Activated CD4-positive, alpha-beta T cell treated with anti-CD3 and anti-CD28 coated beads, Interleukin-2, amount 50 U/mL, for 48 hours (primary cell): ENCODE measurements around the gene SOX10.
A peak's percentile ranks its signal among the peaks of the same experiment; 100 is the strongest.
"Not testable (repeated sequence)": the region's sequence is repeated elsewhere in the genome, so short reads cannot be mapped to it uniquely, and the experiment has no call there.

Source experiments
- DNase-seq, 2 experiments: peaks; one replicate each; pipeline ENCODE4 v3.0.0-alpha.2; 2020

Gene SOX10

GRCh38 chr22:37959231-37959825, 25.0 kb downstream of the SOX10 start:
- no peak for DNase-seq

- DNase-seq: no peak
Observed at GRCh38 chr22:37957232-37957631, 27.1 kb downstream of the SOX10 start.

DNA sequence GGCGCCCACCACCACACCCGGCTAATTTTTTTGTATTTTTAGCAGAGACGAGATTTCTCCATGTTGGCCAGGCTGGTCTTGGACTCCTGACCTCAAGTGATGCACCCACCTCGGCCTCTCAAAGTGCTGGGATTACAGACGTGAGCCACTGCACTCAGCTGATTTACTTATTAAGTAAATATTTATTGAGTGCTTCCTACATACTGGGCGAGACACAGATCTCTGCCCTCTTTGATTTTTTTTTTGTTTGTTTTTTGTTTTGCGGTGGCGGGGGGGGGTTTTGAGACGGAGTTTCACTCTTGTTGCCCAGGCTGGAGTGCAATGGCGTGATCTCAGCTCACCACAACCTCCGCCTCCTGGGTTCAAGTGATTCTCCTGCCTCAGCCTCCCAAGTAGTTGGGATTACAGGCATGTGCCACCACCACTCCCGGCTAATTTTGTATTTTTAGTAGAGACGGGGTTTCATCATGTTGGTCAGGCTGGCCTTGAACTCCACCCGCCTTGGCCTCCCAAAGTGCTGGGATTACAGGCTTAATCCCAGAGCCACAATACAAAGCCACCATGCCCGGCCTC, 28.4 kb downstream of the SOX10 start:
- DNase-seq: not testable (repeated sequence)

GRCh38 chr22:37954686-37955085, 29.7 kb downstream of the SOX10 start:
- DNase-seq: no peak

GRCh38 chr22:37953437-37954179, 30.7 kb downstream of the SOX10 start, which contains the start of the genes C22orf23 and POLR2F:
C22orf23 (minus strand) TSS chr22:37953601; CDS start chr22:37953149, 452 bp downstream.
POLR2F (plus strand) TSS chr22:37953699; CDS start chr22:37953788, 89 bp downstream.
- DNase-seq: peak; percentile 96

DNA sequence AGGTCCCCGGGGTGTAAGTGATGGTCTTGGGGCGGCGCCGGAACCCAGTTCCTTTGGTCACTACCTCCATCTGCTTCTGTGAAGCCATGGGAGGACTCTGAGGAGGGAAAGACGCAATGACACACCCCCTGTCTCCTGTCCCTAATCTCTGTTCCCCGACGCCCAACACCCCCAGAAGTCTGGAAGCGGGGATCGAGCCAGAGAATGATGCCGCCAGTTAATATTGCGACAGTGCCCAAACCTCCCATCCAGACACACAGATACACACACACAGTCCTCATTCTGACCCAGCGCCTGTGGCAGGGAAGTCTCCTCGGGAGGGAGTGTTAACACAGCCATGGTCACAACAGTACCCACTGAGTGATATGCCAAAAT, 31.3 kb downstream of the SOX10 start:
- DNase-seq: peak in 1 of 2 experiments; percentile 5

GRCh38 chr22:37952629-37953028, 31.7 kb downstream of the SOX10 start:
- not testable (repeated sequence) for DNase-seq

GRCh38 chr22:37951305-37951704, 33.0 kb downstream of the SOX10 start:
- no peak for DNase-seq

- DNase-seq: not testable (repeated sequence)
Observed at GRCh38 chr22:37947142-37947795, 37.1 kb downstream of the SOX10 start.

DNA sequence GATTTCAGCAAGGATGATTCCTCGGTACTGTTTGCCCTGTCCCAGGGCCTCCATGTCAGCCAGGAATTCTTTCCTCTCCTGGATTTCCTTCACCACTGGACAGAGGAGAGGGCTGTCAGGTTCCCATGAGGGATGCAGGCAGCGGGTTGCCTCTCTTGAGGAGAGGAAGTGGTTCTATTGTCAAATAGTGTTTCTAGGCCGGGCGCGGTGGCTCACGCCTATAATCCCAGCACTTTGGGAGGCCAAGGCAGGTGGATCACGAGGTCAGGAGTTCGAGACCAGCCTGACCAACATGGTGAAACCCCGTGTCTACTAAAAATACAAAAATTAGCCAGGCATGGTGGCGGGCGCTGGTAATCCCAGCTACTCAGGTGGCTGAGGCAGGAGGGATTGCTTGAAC, 39.9 kb downstream of the SOX10 start:
- DNase-seq: not testable (repeated sequence)

- DNase-seq: no peak
Observed at GRCh38 chr22:37943825-37944198, 40.5 kb downstream of the SOX10 start.

DNA sequence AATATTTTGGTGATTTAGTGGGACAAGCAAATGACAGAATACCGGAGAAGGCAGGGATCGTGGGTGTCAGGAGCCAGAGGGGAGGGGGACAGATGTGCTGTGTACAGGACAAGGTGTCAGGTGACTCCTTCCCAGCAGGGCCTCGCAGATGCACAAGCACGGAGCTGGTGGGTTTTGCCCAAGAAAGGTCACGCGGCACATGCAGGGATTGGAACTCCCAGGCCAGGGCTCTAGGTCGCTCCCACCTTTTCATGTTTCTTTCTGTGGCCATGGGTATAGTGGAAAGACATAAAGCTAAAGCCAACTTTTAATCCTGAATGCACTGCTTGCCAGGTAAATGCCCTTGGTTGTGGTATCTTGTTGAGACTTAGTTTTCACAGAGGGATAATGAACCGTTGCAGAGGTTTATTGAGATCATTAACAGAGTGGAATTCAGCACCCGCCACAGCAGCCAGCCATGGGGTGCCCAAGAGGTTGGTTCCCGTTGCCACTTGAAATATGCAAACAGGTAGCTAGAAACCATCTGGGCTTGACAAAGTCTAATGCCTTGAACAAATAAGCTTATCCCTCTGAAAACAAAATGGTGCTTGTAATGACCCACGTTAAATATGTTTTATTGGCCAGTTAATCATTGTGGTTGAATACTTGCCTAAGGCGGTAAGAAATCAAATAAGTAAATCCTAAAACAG, 41.1 kb downstream of the SOX10 start:
- DNase-seq: no peak

- no peak for DNase-seq
Observed at GRCh38 chr22:37942133-37942532, 42.2 kb downstream of the SOX10 start.

DNA sequence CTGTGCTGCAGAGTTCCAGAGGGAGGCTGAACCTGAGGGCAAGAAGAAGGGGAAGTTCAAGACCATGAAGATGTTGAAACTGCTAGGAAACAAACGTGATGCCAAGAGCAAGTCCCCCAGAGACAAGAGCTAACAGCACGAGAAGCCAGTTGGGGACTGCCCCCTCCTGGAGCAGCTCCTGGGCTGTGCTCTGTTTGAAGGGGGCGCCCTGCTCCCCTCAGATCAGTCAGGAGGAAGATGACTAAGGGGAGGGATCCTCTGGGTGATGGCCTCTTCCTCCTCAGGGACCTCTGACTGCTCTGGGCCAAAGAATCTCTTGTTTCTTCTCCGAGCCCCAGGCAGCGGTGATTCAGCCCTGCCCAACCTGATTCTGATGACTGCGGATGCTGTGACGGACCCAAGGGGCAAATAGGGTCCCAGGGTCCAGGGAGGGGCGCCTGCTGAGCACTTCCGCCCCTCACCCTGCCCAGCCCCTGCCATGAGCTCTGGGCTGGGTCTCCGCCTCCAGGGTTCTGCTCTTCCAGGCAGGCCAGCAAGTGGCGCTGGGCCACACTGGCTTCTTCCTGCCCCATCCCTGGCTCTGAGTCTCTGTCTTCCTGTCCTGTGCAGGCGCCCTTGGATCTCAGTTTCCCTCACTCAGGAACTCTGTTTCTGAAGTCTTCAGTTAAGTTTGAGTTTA, 43.5 kb downstream of the SOX10 start:
- DNase-seq: no peak

- DNase-seq: peak; percentile 86 to 91
Observed at GRCh38 chr22:37933711-37934376, 50.5 kb downstream of the SOX10 start.

- DNase-seq: no peak
Observed at GRCh38 chr22:37932821-37933578, 51.4 kb downstream of the SOX10 start.

- DNase-seq: no peak
Observed at GRCh38 chr22:37932401-37932800, 52.0 kb downstream of the SOX10 start.

DNA sequence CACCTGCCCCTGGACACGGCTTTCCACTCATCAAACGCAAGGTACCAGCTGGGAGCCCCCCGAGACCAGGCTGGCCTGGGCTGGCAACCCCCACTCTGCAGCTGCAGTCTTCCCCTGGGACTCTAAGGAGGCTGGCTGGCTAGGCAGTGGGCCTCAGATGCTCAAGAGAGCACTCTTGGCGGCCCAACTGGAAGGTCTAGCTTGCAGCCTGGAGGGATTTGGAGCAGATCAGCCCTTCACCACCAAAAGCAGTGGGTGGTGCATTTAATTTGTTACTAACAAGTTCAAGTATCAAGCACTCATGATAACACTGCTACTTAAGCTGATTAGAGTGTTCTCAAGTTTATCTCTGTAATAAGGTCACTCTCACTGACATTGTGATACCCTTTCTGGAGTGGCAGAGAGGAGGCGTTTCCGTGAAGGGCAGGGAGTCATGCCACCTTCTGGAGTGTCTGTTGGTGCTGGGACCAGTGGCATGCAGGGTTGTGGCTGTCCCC, 52.4 kb downstream of the SOX10 start:
- DNase-seq: no peak

GRCh38 chr22:37930952-37931440, 53.4 kb downstream of the SOX10 start:
- DNase-seq: no peak

GRCh38 chr22:37930270-37930951, 53.9 kb downstream of the SOX10 start:
- peak; percentile 10 to 18 for DNase-seq
